Measurements from ENCODE around the gene U2AF1L4.

Gene U2AF1L4

DNA sequence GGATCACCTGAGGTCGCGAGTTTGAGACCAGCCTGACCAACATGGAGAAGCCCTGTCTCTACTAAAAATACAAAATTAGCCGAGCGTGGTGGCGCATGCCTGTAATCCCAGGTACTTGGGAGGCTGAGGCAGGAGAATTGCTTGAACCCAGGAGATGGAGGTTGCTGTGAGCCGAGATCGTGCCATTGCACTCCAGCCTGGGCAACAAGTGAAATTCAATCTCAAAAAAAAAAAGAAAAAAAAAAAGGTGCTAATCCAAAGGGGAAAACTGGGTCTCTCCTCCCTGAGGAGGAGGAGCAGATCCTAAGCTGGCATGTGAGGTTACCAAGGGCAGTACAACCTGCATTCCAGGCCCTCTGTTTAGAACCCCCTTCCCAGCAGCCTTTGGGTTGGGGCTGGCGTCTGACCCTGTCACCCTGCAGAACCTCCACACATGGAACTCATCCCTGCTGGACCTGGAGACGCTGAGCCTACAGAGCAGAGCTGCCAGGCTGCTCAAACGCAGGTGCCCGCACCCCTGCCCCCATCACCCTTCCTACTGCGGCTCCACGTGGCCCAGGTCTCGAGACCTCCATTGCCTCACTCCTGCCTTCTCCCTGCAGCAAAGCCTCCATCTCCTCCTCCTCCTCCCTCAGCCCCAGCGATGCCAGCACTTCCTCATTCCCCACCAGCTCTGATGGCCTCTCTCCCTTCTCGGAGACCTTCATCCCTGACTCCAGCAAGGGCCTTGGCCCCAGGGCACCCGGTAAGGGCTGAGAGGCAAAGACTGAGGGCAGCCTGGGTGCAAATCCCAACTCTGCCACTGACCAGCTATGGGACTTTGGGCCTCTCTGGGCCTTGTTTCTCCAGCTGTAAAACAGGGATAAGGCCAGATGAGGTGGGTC is 19.5 kb upstream of the U2AF1L4 start:
- no peak for DNase-seq (ENCODE audit: low read depth)
- no peak overlapping the region for H3K4me3 ChIP-seq (ENCODE audit: control insufficient read depth, low read depth, low read length)
- no peak for TF ChIP-seq CTCF (conservative IDR thresholded peaks at IDR 0.05; ENCODE audit: control insufficient read depth, insufficient read depth, low read depth, low read length)

DNA sequence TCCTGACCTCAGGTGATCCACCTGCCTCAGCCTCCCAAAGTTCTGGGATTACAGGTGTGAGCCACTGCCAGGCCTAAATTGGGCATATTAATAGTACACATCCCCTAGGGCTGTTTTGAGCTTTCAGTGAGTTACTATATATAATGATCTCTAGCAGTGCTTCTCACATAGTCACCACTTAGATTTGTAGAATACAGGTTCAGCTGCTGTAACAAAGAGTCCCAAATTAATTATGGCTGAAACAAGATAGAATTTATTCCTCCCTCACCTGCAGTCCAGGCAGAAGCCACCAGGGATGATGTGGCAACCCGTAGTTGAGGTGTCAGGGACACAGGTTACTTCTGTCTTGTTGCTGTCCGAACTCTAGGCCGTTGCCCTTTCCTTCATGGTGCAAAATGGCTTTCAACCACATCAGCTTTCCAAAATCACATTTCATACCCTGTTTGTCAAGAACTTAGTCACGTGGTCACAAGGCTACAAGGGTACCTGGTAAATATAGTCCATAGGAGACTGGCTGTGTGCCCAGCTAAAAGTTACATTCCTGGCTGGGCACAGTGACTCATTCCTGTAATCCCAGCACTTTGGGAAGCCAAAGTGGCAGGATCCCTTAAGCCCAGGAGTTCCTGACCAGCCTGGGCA is 15.6 kb upstream of the U2AF1L4 start:
- no peak for DNase-seq (ENCODE audit: low read depth)

GRCh38 chr19:35759697-35760096 is 14.5 kb upstream of the U2AF1L4 start:
- H3K4me3 ChIP-seq (ENCODE audit: control insufficient read depth, low read depth, low read length): no peak overlapping the region
- DNase-seq (ENCODE audit: low read depth): no peak
- no peak for TF ChIP-seq CTCF (conservative IDR thresholded peaks at IDR 0.05; ENCODE audit: control insufficient read depth, insufficient read depth, low read depth, low read length)

More for the DNA sequence above, 15.6 kb upstream of the U2AF1L4 start:
- no peak for TF ChIP-seq CTCF (conservative IDR thresholded peaks at IDR 0.05; ENCODE audit: control insufficient read depth, insufficient read depth, low read depth, low read length)
- H3K4me3 ChIP-seq (ENCODE audit: control insufficient read depth, low read depth, low read length): no peak overlapping the region

DNA sequence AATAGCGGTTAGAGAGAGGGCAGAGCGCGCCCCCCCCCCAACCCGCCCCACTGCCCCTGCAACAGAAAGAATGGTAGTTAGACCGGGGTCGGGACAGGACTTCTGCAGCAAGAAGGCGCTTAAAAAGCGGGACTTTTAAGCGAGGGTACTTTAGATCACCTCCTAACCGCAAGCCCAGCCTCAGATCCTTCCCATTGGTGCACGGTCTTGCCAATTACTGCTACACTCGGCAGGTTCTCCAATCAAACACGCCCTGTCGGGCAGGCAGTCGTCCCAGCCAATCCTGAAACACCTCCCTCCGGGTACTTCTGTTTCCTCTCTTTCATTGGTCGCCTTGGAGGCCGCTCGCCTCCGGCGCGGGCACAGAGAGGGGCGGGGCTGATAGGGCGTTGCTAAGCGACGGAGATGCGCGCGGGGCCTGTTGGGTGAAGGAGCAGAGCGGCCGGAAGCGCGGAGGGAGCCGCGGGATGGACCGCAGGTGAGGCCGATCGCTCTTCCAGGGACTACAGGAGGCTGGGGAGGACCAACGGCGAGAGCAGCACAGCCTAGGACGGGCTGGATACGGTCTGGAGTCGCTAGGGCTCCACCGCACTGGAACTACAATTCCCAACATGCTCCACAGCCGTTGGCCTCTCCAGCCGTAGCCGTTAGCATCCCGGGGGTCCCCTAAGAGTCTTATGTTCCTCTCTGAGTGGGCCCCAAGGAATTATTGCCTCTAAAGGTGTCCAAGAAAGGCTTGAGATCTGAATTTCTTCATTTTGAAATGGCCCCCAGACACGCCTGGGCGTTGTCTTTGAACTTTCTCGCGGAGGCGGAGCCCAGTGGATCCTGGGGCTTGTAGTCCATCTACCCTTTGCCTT is 12.8 kb upstream of the U2AF1L4 start, which contains the start of gene PROSER3:
Gene PROSER3, plus strand, starts transcription at position 428 of the 860 bp plus-strand sequence. Its CDS starts 40 bp downstream, at position 468.
- peak; percentile 100 for DNase-seq (ENCODE audit: low read depth)
- H3K4me3 ChIP-seq (ENCODE audit: control insufficient read depth, low read depth, low read length): peak within 1 kb of the TSS; percentile 84
- no peak for TF ChIP-seq CTCF (conservative IDR thresholded peaks at IDR 0.05; ENCODE audit: control insufficient read depth, insufficient read depth, low read depth, low read length)

- H3K4me3 ChIP-seq (ENCODE audit: control insufficient read depth, low read depth, low read length): peak overlapping the region; percentile 78
- TF ChIP-seq CTCF (conservative IDR thresholded peaks at IDR 0.05; ENCODE audit: control insufficient read depth, insufficient read depth, low read depth, low read length): no peak
- DNase-seq (ENCODE audit: low read depth): peak; percentile 98
Observed at GRCh38 chr19:35757231-35757748, 12.1 kb upstream of the U2AF1L4 start.
